Measurements from ENCODE around the gene NAALADL2. TPM values are rescaled to one million over a fixed set of nuclear protein-coding genes. Genes with fewer than 3 reads are reported as not detected.

The NAALADL2 gene
- polyA plus RNA-seq, 1 donor from 2014 or later: 1.6 TPM

GRCh38 chr3:175108613-175109151, 249.5 kb downstream of the NAALADL2 start:
- Histone ChIP-seq H3K36me3 (ENCODE audit: insufficient read depth, low read length) (no peaks in the 10 kb centered on the region), H2AFZ (ENCODE audit: low read depth, low read length) (no peak overlapping the region), H3F3A (ENCODE audit: insufficient read depth, low read length, poor library complexity, severe bottlenecking) (no peaks in the 10 kb centered on the region), H3K27ac (ENCODE audit: low read length) (no peak overlapping the region), H3K9me2 (ENCODE audit: insufficient read depth, low read length) (no peaks in the 10 kb centered on the region), H4K20me1 (ENCODE audit: insufficient read depth) (no peaks in the 10 kb centered on the region), H3K27me3 (ENCODE audit: insufficient read depth, low read depth, low read length) (no peaks in the 10 kb centered on the region), H3K79me2 (replicated peaks; ENCODE audit: insufficient read depth, low read length) (no peaks in the 10 kb centered on the region), H3K9ac (ENCODE audit: low read length) (no peak overlapping the region), H3K4me3 (ENCODE audit: low read length) (no peak overlapping the region), H3K4me2 (ENCODE audit: low read length) (no peak overlapping the region), H3K9me3 (ENCODE audit: low read length) (no peaks in the 10 kb centered on the region)
- TF ChIP-seq POLR2AphosphoS5 (IDR thresholded peaks at IDR 0.05): no peak
- no peak for TF ChIP-seq MXI1 (conservative IDR thresholded peaks at IDR 0.05; ENCODE audit: poor library complexity, severe bottlenecking)
- TF ChIP-seq EP300 (conservative IDR thresholded peaks at IDR 0.05; ENCODE audit: poor library complexity, severe bottlenecking): no peak
- no peak for TF ChIP-seq EZH2 (IDR thresholded peaks at IDR 0.05; ENCODE audit: borderline replicate concordance, insufficient read depth, low read length, poor library complexity, severe bottlenecking)
- no peak for TF ChIP-seq CTCF (IDR thresholded peaks at IDR 0.05; ENCODE audit: poor library complexity, severe bottlenecking)
- no peak for TF ChIP-seq REST (IDR thresholded peaks at IDR 0.05; ENCODE audit: borderline replicate concordance)
- no peak for TF ChIP-seq RAD21 (conservative IDR thresholded peaks at IDR 0.05)
- no peak for TF ChIP-seq SMC3 (conservative IDR thresholded peaks at IDR 0.05; ENCODE audit: poor library complexity)

GRCh38 chr3:175111036-175111435, 251.9 kb downstream of the NAALADL2 start:
- no peaks in the 10 kb centered on the region for H3K79me2 ChIP-seq (replicated peaks; ENCODE audit: insufficient read depth, low read length)
- no peak overlapping the region for H3K4me3 ChIP-seq (ENCODE audit: low read length)
- H3F3A ChIP-seq (ENCODE audit: insufficient read depth, low read length, poor library complexity, severe bottlenecking): no peaks in the 10 kb centered on the region
- no peaks in the 10 kb centered on the region for H3K27me3 ChIP-seq (ENCODE audit: insufficient read depth, low read depth, low read length)
- TF ChIP-seq TAF1 (IDR thresholded peaks at IDR 0.05; ENCODE audit: low read depth) (no peak), CTCF (IDR thresholded peaks at IDR 0.05; ENCODE audit: poor library complexity, severe bottlenecking) (no peak), EZH2 (IDR thresholded peaks at IDR 0.05; ENCODE audit: borderline replicate concordance, insufficient read depth, low read length, poor library complexity, severe bottlenecking) (no peak), RAD21 (conservative IDR thresholded peaks at IDR 0.05) (no peak)
- H3K27ac ChIP-seq (ENCODE audit: low read length): no peak overlapping the region
- H3K4me2 ChIP-seq (ENCODE audit: low read length): no peak overlapping the region
- no peaks in the 10 kb centered on the region for H3K9me2 ChIP-seq (ENCODE audit: insufficient read depth, low read length)
- no peaks in the 10 kb centered on the region for H3K36me3 ChIP-seq (ENCODE audit: insufficient read depth, low read length)
- no peak overlapping the region for H2AFZ ChIP-seq (ENCODE audit: low read depth, low read length)
- H4K20me1 ChIP-seq (ENCODE audit: insufficient read depth): no peaks in the 10 kb centered on the region
- no peak overlapping the region for H3K9ac ChIP-seq (ENCODE audit: low read length)
- no peaks in the 10 kb centered on the region for H3K9me3 ChIP-seq (ENCODE audit: low read length)
